Measurements from ENCODE around the gene PDE6C. TPM values are rescaled to one million over a fixed set of nuclear protein-coding genes. Genes with fewer than 3 reads are reported as not detected.

The PDE6C gene
- total RNA-seq, 4 donors from 2014 or later, result not detected

DNA sequence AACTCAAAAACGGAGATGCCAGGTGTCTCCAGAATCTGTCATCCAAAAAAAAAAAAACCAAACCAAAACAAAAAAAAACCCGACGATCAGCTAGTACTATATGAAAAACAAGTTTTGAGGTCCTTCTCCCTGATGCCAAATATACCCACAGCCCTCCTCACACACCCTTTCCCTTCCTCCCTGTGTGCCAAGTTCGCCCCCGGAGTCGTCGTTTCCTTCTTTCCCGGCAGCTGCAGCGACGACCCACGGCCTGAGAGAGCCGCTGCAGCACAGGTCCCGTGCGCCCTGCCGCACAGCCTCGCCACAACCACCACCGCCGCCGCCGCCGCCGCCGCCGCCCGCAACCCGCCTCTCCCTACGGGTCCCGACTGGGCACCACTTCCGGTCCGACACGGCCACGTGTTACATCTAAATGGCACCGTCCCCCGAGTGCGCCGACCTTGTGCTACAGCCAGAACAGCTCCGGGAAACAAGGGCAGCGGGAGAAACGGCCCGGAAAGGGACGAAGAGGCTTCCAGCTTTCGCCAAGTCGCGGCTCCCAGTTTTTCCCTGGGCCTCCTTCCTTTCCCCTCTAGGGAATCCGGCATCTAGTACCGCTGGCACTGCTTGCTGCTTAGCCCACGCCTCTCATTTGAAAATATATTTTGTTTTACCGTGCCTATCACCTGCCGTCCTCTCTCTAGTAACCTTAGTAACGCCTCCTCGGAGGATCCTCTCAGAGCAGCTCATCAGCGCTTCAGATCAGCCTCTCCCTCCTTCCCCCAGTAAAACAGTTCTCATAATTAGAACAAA, 90.1 kb downstream of the PDE6C start, which contains the start of gene FRA10AC1:
Gene FRA10AC1 (minus strand): TSS at position 383 of the 792 bp plus-strand sequence. CDS start 2,486 bp downstream, outside the sequence.
- 0% methylated on average over 8 to 51 of the region's 52 CpGs for WGBS, 2 donors (ENCODE audit: low coverage in 1 of 2)
- intact Hi-C loops (cut with DNase I; ENCODE audit: low total_unique reads), result loop anchor here (5.0 kb wide), 1 partner anchor 115 kb away; no protein-coding TSS in a partner anchor
- in situ Hi-C loops (cut with MboI; ENCODE audit: low pct_ligation_motif_present in 1 of 4, low pct_unique_long_range_greater_than_20kb in 1 of 4, low sequenced_read_pairs in 3 of 4), result loop anchor here in 2 of 4 donors (10.0 kb wide), 1 partner anchor 112 kb away; no protein-coding TSS in a partner anchor

DNA sequence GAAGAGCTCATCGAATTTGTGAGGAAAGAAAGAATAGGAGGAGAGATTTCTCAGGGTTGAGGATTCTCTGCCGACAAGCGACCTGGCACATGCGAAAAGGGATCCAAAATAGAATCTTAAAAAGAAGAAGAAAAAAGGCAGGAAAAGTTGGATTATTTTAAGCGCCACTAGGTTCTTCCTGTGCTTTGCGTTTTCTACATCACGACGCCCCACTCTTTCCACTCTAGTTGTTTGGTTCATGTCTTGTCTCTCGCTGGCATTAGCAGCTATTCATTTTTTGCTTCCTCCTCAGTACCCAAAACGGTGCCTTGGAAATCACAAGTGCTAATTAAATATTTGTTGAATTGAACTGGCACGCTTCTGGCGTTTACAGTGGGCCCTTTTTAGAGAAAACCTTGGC, 90.7 kb downstream of the PDE6C start:
- H3K9me3 ChIP-seq, result no peaks in the 10 kb centered on the region
- TF ChIP-seq POLR2A (IDR thresholded peaks at IDR 0.05) (no peak), POLR2AphosphoS5 (IDR thresholded peaks at IDR 0.05) (no peak), EP300 (IDR thresholded peaks at IDR 0.05; ENCODE audit: low read depth) (no peak)
- TF ChIP-seq, protein P1, sequence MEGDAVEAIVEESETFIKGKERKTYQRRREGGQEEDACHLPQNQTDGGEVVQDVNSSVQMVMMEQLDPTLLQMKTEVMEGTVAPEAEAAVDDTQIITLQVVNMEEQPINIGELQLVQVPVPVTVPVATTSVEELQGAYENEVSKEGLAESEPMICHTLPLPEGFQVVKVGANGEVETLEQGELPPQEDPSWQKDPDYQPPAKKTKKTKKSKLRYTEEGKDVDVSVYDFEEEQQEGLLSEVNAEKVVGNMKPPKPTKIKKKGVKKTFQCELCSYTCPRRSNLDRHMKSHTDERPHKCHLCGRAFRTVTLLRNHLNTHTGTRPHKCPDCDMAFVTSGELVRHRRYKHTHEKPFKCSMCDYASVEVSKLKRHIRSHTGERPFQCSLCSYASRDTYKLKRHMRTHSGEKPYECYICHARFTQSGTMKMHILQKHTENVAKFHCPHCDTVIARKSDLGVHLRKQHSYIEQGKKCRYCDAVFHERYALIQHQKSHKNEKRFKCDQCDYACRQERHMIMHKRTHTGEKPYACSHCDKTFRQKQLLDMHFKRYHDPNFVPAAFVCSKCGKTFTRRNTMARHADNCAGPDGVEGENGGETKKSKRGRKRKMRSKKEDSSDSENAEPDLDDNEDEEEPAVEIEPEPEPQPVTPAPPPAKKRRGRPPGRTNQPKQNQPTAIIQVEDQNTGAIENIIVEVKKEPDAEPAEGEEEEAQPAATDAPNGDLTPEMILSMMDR (IDR thresholded peaks at IDR 0.05), result no peak
- H3K4me3 ChIP-seq, result peak overlapping the region; percentile 51 to 82 (median 60)
- H3K4me1 ChIP-seq, result peaks cover 0 to 22% (median 12%) of the 10 kb centered on the region in 4 donors
- intact Hi-C loops (cut with DNase I; ENCODE audit: low total_unique reads), result loop anchor here (5.0 kb wide), 1 partner anchor 114 kb away; no protein-coding TSS in a partner anchor
- WGBS, 2 donors (ENCODE audit: low coverage in 1 of 2), result 1 to 3% methylated on average over 12 of the region's 12 CpGs
- in situ Hi-C loops (cut with MboI; ENCODE audit: low pct_ligation_motif_present in 1 of 4, low pct_unique_long_range_greater_than_20kb in 1 of 4, low sequenced_read_pairs in 3 of 4), result loop anchor here in 2 of 4 donors (10.0 kb wide), 1 partner anchor 112 kb away; no protein-coding TSS in a partner anchor
- H3K27me3 ChIP-seq, result no peaks in the 10 kb centered on the region
- peak overlapping the region; percentile 86 to 89 (median 86) for H3K27ac ChIP-seq
- H3K36me3 ChIP-seq, result peaks cover 0 to 12% (median 4%) of the 10 kb centered on the region in 4 donors
- no peak for DNase-seq

More for the DNA sequence above, 90.1 kb downstream of the PDE6C start, which contains the start of gene FRA10AC1:
- peak within 1 kb of the TSS; percentile 86 to 89 (median 86) for H3K27ac ChIP-seq
- peak within 1 kb of the TSS; percentile 51 to 82 (median 60) for H3K4me3 ChIP-seq
- peaks cover 0 to 22% (median 12%) of the 10 kb centered on the region in 4 donors for H3K4me1 ChIP-seq
- H3K9me3 ChIP-seq, result no peaks in the 10 kb centered on the region
- peaks cover 0 to 12% (median 4%) of the 10 kb centered on the region in 4 donors for H3K36me3 ChIP-seq
- TF ChIP-seq, protein P1 (IDR thresholded peaks at IDR 0.05), result peak; percentile 45 to 69 (median 48)
- TF ChIP-seq POLR2AphosphoS5 (IDR thresholded peaks at IDR 0.05) (peak; percentile 80 to 91 (median 86)), EP300 (IDR thresholded peaks at IDR 0.05; ENCODE audit: low read depth) (no peak), POLR2A (IDR thresholded peaks at IDR 0.05) (peak; percentile 49)
- DNase-seq, result peak; percentile 93
- H3K27me3 ChIP-seq, result no peaks in the 10 kb centered on the region

DNA sequence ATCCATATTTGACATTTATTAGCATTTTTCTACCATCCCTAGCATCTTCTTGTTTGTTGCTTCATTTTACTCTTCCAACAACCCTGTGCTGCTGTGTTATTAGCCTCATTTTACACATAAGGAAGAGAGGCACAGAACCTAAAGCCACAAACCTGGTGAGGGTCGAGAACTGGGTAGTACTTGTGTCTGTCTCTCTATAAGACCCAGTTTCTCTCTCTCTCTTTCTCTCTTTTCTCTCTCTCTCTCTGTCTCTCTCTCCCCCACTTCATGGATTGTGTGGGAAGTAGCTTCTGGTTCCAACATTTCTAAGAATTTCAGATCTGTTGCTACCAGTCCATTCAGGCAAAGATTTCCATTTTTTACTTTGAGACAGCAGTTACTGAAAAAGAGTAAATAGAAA, 91.5 kb downstream of the PDE6C start:
- H3K9me3 ChIP-seq, result no peaks in the 10 kb centered on the region
- WGBS, 2 donors (ENCODE audit: low coverage in 1 of 2), result 50 to 73% methylated on average over 1 of the region's 1 CpG
- in situ Hi-C loops (cut with MboI; ENCODE audit: low pct_ligation_motif_present in 1 of 4, low pct_unique_long_range_greater_than_20kb in 1 of 4, low sequenced_read_pairs in 3 of 4) (loop anchor here in 2 of 4 donors (10.0 kb wide), 1 partner anchor 111 kb away; no protein-coding TSS in a partner anchor), intact Hi-C loops (cut with DNase I; ENCODE audit: low total_unique reads) (loop anchor here (5.0 kb wide), 1 partner anchor 113 kb away; no protein-coding TSS in a partner anchor)
- H3K4me1 ChIP-seq, result peaks cover 0 to 22% (median 12%) of the 10 kb centered on the region in 4 donors
- no peak overlapping the region for H3K4me3 ChIP-seq
- TF ChIP-seq POLR2A (IDR thresholded peaks at IDR 0.05) (no peak), POLR2AphosphoS5 (IDR thresholded peaks at IDR 0.05) (no peak), EP300 (IDR thresholded peaks at IDR 0.05; ENCODE audit: low read depth) (no peak)
- no peaks in the 10 kb centered on the region for H3K27me3 ChIP-seq
- no peak for DNase-seq
- H3K36me3 ChIP-seq, result peaks cover 0 to 8% (median 2%) of the 10 kb centered on the region in 4 donors
- no peak overlapping the region for H3K27ac ChIP-seq

DNA sequence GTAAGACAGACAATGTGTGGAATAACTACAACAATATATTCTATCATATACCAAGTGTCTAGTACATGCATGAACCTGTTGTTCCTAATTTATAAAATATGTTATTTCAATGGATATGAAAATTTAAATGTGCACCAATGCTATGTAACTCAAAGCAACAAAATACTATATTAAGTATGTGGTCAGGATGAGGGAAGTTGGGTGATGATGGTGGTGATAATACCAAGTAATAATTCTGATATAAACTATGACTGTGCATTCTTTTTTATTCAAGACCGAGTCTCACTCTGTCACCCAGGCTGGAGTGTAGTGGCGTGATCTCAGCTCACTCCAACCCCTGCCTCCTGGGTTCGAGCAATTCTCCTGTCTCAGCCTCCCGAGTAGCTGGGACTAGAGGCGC, 92.1 kb downstream of the PDE6C start:
- in situ Hi-C loops (cut with MboI; ENCODE audit: low pct_ligation_motif_present in 1 of 4, low pct_unique_long_range_greater_than_20kb in 1 of 4, low sequenced_read_pairs in 3 of 4), result loop anchor here in 2 of 4 donors (10.0 kb wide), 1 partner anchor 110 kb away; no protein-coding TSS in a partner anchor
- H3K27ac ChIP-seq, result no peak overlapping the region

More for the DNA sequence above, 92.1 kb downstream of the PDE6C start:
- DNase-seq, result no peak
- intact Hi-C loops (cut with DNase I; ENCODE audit: low total_unique reads), result loop anchor here (5.0 kb wide), 1 partner anchor 113 kb away; no protein-coding TSS in a partner anchor
- H3K36me3 ChIP-seq, result peaks cover 0 to 2% (median 0%) of the 10 kb centered on the region in 4 donors
- no peaks in the 10 kb centered on the region for H3K9me3 ChIP-seq
- 85 to 100% methylated on average over 3 to 5 of the region's 5 CpGs for WGBS, 2 donors (ENCODE audit: low coverage in 1 of 2)
- no peak for TF ChIP-seq EP300 (IDR thresholded peaks at IDR 0.05; ENCODE audit: low read depth)
- TF ChIP-seq, protein P1 (IDR thresholded peaks at IDR 0.05), result no peak
- no peak for TF ChIP-seq POLR2A (IDR thresholded peaks at IDR 0.05)
- no peak for TF ChIP-seq POLR2AphosphoS5 (IDR thresholded peaks at IDR 0.05)
- peaks cover 0 to 22% (median 12%) of the 10 kb centered on the region in 4 donors for H3K4me1 ChIP-seq
- no peak overlapping the region for H3K4me3 ChIP-seq
- no peaks in the 10 kb centered on the region for H3K27me3 ChIP-seq

All from transverse colon (tissue), 4 donors.